ENCODE measurements around the gene AFP. TPM values are rescaled to one million over a fixed set of nuclear protein-coding genes. Genes with fewer than 3 reads are reported as not detected.

The AFP gene
- total and polyA plus RNA-seq, 10 of the 15 experiments (the other 5 are each of a cell fraction or from before 2014, with no cell fraction given), result 0.72 TPM; not detected in 9

DNA sequence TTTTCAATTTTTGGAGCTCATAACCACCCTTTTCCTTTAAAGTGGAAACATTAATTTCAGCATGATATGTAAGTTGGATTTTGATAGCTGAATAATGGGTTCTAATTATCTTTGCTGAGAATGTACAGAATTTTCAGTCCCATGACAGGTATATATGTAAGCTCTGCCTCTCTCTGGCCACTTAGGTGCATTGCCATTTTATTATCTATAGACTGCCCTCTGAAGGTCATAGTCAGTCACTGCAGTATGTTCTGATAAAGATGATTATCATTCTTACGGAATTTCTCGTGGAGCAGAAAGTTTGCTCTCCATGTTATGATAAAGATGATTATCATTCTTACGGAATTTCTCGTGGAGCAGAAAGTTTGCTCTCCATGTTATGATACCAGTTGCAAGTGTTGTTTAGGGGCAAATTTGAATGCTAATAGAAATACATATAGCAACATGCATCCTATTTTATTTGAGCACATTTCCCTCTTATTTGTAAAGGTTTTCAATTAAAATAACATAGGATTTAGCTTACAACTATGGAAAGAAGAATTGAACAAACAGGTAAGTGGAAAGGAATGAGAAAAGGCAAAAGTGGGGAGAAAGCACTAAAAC, 10.4 kb downstream of the AFP start:
- H2AFZ ChIP-seq (ENCODE audit: control insufficient read depth, low read depth, low read length), result no peak overlapping the region
- H3K4me2 ChIP-seq (ENCODE audit: control insufficient read depth, insufficient read depth), result no peak overlapping the region
- H3K36me3 ChIP-seq (ENCODE audit: control insufficient read depth in 2 of 2, insufficient read depth in 2 of 2, low read length in 1 of 2), result no peaks in the 10 kb centered on the region
- H4K20me1 ChIP-seq (ENCODE audit: control insufficient read depth, insufficient read depth), result no peaks in the 10 kb centered on the region
- TF ChIP-seq SMC3 (IDR thresholded peaks at IDR 0.05; ENCODE audit: borderline replicate concordance, low read length) (peak; percentile 61; the same call in 1 of the 2 replicates), PBX3 (IDR thresholded peaks at IDR 0.05; ENCODE audit: insufficient replicate concordance, low read depth, low read length) (no peak), CEBPZ (IDR thresholded peaks at IDR 0.05; ENCODE audit: low read depth, low read length) (no peak), RAD21 (IDR thresholded peaks at IDR 0.05; ENCODE audit: insufficient read depth, low read depth, low read length) (peak; percentile 70), RUNX3 (IDR thresholded peaks at IDR 0.05; ENCODE audit: low read length) (no peak), TARDBP (IDR thresholded peaks at IDR 0.05; ENCODE audit: borderline replicate concordance) (no peak), EED (IDR thresholded peaks at IDR 0.05; ENCODE audit: low read depth) (no peak), SMARCA5 (IDR thresholded peaks at IDR 0.05) (peak; percentile 49; the same call in 1 of the 2 replicates), NBN (IDR thresholded peaks at IDR 0.05) (no peak)
- TF ChIP-seq, protein P1, sequence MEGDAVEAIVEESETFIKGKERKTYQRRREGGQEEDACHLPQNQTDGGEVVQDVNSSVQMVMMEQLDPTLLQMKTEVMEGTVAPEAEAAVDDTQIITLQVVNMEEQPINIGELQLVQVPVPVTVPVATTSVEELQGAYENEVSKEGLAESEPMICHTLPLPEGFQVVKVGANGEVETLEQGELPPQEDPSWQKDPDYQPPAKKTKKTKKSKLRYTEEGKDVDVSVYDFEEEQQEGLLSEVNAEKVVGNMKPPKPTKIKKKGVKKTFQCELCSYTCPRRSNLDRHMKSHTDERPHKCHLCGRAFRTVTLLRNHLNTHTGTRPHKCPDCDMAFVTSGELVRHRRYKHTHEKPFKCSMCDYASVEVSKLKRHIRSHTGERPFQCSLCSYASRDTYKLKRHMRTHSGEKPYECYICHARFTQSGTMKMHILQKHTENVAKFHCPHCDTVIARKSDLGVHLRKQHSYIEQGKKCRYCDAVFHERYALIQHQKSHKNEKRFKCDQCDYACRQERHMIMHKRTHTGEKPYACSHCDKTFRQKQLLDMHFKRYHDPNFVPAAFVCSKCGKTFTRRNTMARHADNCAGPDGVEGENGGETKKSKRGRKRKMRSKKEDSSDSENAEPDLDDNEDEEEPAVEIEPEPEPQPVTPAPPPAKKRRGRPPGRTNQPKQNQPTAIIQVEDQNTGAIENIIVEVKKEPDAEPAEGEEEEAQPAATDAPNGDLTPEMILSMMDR (IDR thresholded peaks at IDR 0.05 in 2 of 3, conservative IDR thresholded peaks at IDR 0.05 in 1 of 3; ENCODE audit: control insufficient read depth in 2 of 3, extremely low read depth in 1 of 3, insufficient read depth in 1 of 3, low read depth in 3 of 3, low read length in 3 of 3), result peak; percentile 74 to 86 (median 85)
- no peak overlapping the region for H3K4me3 ChIP-seq
- in situ Hi-C loops (cut with MboI) (loop anchor here (10.0 kb wide), 1 partner anchor 208 kb away; no protein-coding TSS in a partner anchor), intact Hi-C loops (cut with micrococcal nuclease; ENCODE audit: unreplicated experiment) (loop anchor here (1.0 to 5.0 kb wide), 3 partner anchors 105 to 206 kb away; no protein-coding TSS in a partner anchor)
- no peak overlapping the region for H3K9ac ChIP-seq (ENCODE audit: control insufficient read depth, insufficient read depth, low read length)
- SMC1A ChIA-PET (ENCODE audit: uncharacterized antibody, unreplicated experiment), result interaction anchor here (0.6 to 3.3 kb wide), 21 partner anchors 14 to 1067 kb away, joined by 3 to 28 read pairs (median 4); no protein-coding TSS in a partner anchor
- no peaks in the 10 kb centered on the region for H3K79me2 ChIP-seq (ENCODE audit: control insufficient read depth, insufficient read depth, low read length)
- POLR2A ChIA-PET, result no interaction called here
- WGBS (ENCODE audit: insufficient coverage, insufficient replicate concordance, low lambda C conversion rate, missing lambda C conversion rate), result 0% methylated on average over 4 of the region's 4 CpGs
- H3K4me1 ChIP-seq (ENCODE audit: control insufficient read depth, insufficient read depth, low read length), result no peaks in the 10 kb centered on the region
- no peak for DNase-seq (ENCODE audit: low read depth, low spot score)
- CTCF ChIA-PET, result interaction anchor here (0.7 to 5.7 kb wide), 49 partner anchors 8 to 688 kb away, joined by 3 to 53 read pairs (median 4); partner anchors contain the start of gene ANKRD17
- no peaks in the 10 kb centered on the region; a peak in 1 of 4 replicates for H3K27me3 ChIP-seq (replicated peaks in 1 of 2; ENCODE audit: control insufficient read depth in 2 of 2, insufficient read depth in 2 of 2, low read length in 1 of 2)
- ATAC-seq, result peak; percentile 97
- H3K27ac ChIP-seq (ENCODE audit: control insufficient read depth, insufficient read depth), result no peak overlapping the region
- H3K9me3 ChIP-seq (replicated peaks; ENCODE audit: control insufficient read depth, insufficient read depth, low read length), result no peaks in the 10 kb centered on the region
- peak; percentile 96 for FAIRE-seq
- BruUV-seq (replicated peaks), result no TSS peak
- RAD21 ChIA-PET (ENCODE audit: unreplicated experiment), result interaction anchor here (0.9 to 1.9 kb wide), 7 partner anchors 10 to 424 kb away, joined by 3 to 16 read pairs (median 4); no protein-coding TSS in a partner anchor
